Activated CD4-positive, CD25-positive, alpha-beta regulatory T cell treated with anti-CD3 and anti-CD28 coated beads, Interleukin-2, amount 50 U/mL, for 16 hours (primary cell): ENCODE data around the gene NCOA6.
A peak's percentile ranks its signal among the peaks of the same experiment; 100 is the strongest.

Experiments used
- DNase-seq: peaks from one replicate; pipeline ENCODE4 v3.0.0-alpha.2; 2020; ENCODE audit warnings: low read depth, low spot score

Gene NCOA6

GRCh38 chr20:34705008-34705396, 120.4 kb downstream of the NCOA6 start:
- DNase-seq: no peak

DNA sequence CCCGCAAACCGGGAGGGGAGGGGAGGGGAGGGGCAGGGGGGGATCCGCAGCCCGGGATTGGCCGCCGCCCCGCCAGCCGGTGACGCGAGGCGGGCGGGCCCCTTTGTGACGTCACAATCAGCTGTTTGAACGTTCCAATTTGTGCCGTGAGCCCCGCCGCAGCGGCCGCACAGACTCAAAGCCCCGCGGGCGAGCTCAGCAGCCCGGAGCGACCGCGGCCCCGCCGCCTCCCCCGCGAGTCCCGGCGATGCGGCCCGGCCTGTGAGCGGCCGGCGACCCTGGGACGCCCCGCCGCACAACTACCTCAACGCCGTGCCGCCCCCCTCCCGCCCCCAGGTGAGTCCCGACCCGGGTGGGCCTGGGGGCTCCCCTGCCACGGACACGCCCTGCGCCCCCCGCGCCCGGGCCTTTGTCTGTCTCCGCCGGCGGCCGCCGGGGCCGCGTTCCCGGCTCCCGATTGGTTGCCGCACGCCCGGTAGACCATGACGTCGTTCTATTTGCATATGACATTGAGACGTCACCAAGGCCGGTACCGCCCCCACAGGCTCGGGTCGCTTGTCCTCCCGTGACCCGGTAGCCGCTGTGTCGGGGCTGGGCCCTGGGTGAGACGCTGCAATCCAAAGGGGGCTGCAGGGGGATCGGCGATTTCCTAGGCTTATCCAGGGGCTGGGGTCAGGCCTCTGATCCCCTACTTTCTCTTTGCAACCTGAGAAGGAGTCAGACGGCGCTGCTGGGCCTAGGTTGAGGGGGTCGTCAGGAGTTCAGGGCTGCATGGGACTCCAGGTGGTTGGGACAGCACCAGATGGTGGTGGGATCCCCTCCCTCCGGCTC, 121.1 kb downstream of the NCOA6 start, which contains the start of gene TP53INP2:
TSS of gene TP53INP2 (plus strand) at position 168 of the 831 bp plus-strand sequence. CDS start 4,396 bp downstream, outside the sequence.
- DNase-seq: peak; percentile 74

- DNase-seq: no peak
These were observed 121.9 kb downstream of the NCOA6 start for GRCh38 chr20:34703424-34704176.

DNA sequence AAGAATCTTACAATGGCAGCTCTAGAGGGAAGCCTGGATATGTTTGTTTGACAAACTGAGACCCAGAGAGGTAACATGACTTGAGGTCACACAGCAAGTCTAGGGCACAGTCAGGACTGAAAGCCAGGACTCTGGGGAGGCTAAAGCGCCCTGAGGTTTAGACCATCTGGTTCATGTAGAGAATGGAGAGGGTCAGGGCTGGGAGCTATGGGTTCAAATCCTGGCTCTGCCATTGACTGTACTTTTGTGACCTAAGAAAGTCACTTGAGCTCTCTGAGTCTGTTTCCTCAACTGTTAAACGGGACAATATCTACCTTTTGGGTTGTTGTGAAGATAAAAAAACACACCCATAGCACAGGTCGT, 122.4 kb downstream of the NCOA6 start:
- DNase-seq: no peak

GRCh38 chr20:34701405-34702085, 123.9 kb downstream of the NCOA6 start:
- DNase-seq: no peak

GRCh38 chr20:34693414-34693813, 132.0 kb downstream of the NCOA6 start:
- no peak for DNase-seq

DNA sequence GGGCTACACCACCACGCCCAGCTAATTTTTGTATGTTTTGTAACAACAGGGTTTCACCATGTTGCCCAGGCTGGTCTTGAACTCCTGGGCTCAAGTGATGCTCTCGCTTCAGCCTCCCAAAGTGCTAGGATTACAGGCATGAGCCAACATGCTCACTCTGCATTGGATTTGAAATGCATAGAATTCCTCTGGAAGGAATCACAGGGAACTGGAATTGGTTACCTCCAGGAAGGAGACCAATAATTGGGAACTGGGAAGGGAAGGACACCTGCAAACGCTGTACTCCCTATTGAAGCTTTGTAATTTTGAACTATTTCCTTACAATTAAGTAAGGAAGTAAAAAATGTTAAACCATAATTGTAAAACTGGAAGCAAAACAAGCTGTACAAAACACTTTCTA, 133.6 kb downstream of the NCOA6 start:
- no peak for DNase-seq

DNA sequence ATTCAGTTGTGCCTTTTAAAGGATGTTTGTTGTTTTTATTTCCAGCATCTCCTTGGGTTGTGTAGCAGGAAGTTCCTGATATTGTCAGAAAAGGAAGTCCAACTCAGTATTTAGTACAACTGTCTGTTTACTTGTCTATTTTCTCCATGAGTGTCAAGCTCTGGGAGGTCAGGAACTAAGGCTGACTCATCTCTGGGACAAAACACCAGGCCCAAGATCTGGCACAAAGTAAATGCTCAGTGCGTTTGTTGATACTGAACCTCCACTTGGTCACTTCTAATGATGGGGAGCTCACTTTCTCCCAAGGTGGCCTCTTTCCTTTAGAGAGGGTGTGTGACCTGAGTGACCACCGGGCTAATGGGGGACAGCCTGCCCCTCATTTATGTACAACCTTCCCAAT, 136.0 kb downstream of the NCOA6 start:
- no peak for DNase-seq

DNA sequence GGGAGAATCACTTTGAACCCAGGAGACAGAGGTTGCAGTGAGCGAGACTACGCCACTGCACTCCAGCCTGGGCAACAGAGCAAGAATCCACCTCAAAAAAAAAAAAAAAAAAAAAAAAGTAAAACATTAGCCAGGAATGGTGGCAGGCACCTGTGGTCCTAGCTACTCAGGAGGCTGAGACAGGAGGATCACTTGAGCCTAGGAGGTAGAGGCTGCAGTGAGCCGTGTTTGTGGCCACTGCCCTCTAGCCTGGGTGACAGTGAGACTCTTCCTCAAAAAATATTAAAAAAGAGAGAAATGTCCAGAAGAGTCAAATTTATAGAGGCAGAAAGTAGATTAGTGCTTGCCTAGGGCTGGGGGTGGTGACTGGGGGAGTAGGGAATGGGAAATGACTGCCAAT, 141.8 kb downstream of the NCOA6 start:
- no peak for DNase-seq

DNA sequence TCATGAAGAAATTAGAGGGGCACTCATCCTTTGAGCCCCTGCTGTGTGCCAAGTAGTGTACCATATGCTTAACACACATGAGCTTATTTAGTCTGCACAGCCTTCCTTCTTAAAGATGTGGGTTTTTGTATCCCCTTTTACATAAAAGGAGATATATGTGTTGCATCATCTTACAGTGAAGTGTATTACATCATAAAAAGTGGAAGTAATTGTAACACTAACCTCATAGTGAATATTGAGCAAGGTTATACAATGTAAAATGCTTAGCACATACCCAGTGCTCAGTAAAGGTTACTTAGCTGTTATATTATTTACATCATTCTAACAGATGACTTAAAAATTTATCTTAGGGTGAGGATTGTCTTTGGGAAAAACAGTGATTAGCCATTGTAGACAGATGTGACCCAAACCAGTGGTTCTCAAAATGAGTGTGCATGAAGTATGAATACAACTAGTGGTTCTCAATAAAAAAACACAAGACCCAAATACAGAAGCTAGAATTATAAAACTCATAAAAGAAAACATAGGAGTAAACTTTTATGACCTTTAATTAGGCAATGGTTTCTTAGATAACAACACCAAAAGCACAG, 144.8 kb downstream of the NCOA6 start:
- DNase-seq: no peak

DNA sequence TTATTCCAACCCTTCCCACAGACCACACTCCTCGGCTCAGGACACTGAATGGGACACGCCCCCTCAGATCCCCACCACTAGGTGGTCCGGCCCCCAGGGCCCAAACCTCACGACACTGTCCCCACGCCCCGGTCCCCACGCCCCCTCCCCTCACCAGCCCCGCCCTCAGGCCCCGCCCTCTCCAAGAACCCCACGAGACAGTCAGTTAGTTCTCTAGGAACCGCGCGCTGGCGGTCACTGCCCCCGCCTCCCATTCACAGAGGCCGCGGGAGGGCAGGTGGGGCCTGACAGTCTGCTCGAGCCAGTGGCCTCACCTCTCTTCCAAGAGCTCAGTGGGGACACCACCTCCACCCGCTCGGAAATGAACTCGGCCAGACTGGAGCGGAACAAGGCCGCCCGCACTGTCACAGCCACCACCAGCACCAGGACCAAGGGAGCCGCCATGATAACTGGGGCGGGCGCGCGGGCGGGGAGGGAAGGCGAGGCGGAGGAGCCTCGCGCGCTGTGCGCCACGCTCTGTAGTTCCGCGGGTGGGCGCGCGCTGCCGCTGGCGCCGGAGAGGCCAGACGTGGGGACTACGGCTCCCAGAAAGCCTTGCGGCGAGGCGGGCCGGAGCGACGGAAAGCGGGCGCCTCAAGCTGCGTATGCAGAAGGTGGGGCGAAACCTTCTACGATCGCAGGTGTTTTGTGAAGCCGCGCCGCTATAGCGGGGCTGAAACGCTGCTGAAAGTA, 148.6 kb downstream of the NCOA6 start, which contains the start of gene PIGU:
TSS of gene PIGU (minus strand) at position 451 of the 732 bp plus-strand sequence. CDS start at position 444, 7 bp downstream.
- peak; percentile 94 for DNase-seq

GRCh38 chr20:34675993-34676641, 149.3 kb downstream of the NCOA6 start:
- no peak for DNase-seq

DNA sequence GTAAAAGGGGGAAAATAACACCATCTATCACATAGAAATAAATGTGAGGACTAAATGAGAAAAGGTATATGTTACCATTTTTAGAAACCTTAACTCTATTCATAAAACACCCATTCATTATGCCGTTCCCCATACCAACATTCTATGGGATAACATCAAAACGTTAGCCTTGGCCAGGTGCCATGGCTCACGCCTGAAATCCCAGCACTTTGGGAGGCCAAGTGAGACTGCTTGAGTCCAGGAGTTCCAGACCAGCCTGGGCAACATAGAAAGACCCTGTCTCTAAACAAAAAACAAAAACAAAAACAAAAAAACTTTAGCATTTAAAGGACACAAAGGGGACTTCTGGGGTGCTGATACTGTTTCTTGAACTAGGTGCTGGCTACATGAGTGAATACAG, 149.9 kb downstream of the NCOA6 start:
- no peak for DNase-seq

GRCh38 chr20:34673412-34673811, 152.0 kb downstream of the NCOA6 start:
- no peak for DNase-seq

DNA sequence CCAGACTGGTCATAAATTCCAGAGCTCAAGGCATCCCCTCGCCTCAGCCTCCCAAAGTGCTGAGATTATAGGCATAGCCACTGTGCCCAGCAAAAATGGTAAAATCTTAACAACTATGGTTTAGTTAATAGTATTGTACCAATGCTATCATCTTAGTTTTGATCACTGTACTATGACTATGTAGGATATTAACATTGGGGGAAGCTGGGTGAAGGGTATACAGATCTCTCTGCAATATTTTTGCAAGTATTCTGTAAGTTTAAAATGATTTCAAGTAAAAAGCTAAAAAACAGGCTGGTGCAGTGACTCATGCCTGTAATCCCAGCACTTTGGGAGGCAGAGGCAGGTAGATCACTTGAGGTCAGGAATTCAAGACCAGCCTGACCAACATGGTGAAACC, 156.4 kb downstream of the NCOA6 start:
- no peak for DNase-seq
